Measurements from ENCODE around the gene DCT. TPM values are rescaled to one million over a fixed set of nuclear protein-coding genes. Genes with fewer than 3 reads are reported as not detected.

DCT gene
- total and polyA plus RNA-seq, 7 donors = 0.04 to 1.4 (median 0.50) TPM; not detected in 1

DNA sequence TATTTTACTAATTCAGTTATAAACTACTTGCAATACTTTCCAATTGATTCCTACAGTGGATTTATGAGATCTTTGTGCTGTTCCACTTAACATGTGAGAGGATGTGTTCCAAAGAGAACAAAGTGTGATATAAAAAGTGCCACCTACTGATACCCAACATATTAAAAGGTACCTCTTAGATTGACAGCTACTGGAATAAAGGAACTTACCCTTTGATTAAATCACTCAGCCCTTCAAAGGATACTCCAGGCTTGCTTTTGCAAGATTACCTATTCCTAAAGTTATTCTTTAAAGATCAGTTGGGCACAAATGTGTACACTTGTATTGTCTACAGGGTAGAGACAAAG, 65.9 kb downstream of the DCT start:
- H3K4me3 ChIP-seq = no peak overlapping the region
- H3K36me3 ChIP-seq = no peaks in the 10 kb centered on the region
- intact Hi-C loops (cut with DNase I) = no loop called here
- H3K27me3 ChIP-seq = no peaks in the 10 kb centered on the region
- no peaks in the 10 kb centered on the region for H3K9me3 ChIP-seq
- no peak overlapping the region for H3K27ac ChIP-seq
- DNase-seq = no peak
- TF ChIP-seq, protein P1, sequence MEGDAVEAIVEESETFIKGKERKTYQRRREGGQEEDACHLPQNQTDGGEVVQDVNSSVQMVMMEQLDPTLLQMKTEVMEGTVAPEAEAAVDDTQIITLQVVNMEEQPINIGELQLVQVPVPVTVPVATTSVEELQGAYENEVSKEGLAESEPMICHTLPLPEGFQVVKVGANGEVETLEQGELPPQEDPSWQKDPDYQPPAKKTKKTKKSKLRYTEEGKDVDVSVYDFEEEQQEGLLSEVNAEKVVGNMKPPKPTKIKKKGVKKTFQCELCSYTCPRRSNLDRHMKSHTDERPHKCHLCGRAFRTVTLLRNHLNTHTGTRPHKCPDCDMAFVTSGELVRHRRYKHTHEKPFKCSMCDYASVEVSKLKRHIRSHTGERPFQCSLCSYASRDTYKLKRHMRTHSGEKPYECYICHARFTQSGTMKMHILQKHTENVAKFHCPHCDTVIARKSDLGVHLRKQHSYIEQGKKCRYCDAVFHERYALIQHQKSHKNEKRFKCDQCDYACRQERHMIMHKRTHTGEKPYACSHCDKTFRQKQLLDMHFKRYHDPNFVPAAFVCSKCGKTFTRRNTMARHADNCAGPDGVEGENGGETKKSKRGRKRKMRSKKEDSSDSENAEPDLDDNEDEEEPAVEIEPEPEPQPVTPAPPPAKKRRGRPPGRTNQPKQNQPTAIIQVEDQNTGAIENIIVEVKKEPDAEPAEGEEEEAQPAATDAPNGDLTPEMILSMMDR (IDR thresholded peaks at IDR 0.05) = no peak
- TF ChIP-seq POLR2AphosphoS5 (IDR thresholded peaks at IDR 0.05) (no peak), EP300 (IDR thresholded peaks at IDR 0.05) (no peak), POLR2A (IDR thresholded peaks at IDR 0.05) (no peak)
- peaks cover 0 to 31% (median 26%) of the 10 kb centered on the region in 4 donors for H3K4me1 ChIP-seq

DNA sequence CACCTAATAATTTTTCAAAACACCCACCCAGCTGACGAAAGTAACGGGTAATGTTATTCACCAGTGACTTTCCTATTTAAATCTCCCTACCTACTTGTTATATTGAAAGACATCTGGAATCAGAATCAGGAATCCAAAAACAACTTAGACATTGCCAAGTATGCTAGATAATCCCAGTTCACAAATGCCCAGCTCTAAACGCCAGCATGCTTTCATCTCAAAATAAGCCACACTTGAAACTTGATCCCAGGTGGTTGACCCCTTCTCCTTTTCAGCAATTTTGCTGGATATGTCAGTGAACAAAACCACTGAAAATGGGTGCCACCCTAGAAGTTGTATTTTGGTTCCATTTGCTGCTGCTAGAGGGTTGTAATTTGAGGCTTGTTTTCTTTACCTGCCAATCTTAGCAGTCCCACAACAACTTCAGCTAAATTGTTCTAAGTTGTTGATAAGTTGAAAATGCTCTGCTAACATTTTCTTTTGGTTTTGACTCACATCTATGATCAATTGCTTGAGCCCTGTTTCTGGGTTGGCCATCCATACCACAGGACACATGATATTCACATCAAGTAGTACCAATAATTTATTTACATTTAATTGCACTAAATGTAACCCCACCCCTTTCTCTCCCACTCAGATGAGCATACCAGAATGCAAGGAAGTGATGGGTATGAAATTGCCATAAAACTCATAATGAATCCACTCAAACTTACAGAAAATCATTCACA, 66.4 kb downstream of the DCT start:
- Histone ChIP-seq H3K36me3 (no peaks in the 10 kb centered on the region), H3K4me3 (no peak overlapping the region), H3K27me3 (no peaks in the 10 kb centered on the region), H3K27ac (no peak overlapping the region), H3K4me1 (peaks cover 0 to 36% (median 32%) of the 10 kb centered on the region in 4 donors), H3K9me3 (no peaks in the 10 kb centered on the region)
- 52 to 70% methylated on average over 3 of the region's 3 CpGs for WGBS, 2 donors
- intact Hi-C loops (cut with DNase I) = no loop called here
- no peak for DNase-seq
- TF ChIP-seq EP300 (IDR thresholded peaks at IDR 0.05) = no peak
- TF ChIP-seq, protein P1 (IDR thresholded peaks at IDR 0.05) = no peak
- TF ChIP-seq POLR2A (IDR thresholded peaks at IDR 0.05) = no peak

DNA sequence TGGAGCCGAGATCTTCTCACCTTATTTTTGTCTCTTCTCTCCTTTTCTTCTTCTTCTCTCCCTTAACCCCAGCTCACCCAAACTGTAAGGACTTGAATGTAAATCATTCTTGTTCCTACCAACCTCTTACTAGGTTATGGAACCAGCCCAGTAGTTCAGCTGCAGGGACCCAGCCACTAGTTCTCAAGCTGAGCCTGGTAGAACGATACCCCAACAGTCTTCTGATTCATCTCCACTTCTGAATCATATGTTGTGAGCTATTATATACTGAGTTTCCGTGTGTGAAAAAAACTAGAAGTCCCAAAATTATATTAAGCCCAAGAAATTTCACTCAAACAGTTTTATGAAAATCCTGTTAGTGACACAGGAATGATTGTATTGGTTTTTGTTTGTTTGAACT, 67.7 kb downstream of the DCT start:
- TF ChIP-seq, protein P1 (IDR thresholded peaks at IDR 0.05) = no peak
- TF ChIP-seq EP300 (IDR thresholded peaks at IDR 0.05) (no peak), POLR2AphosphoS5 (IDR thresholded peaks at IDR 0.05) (no peak), POLR2A (IDR thresholded peaks at IDR 0.05) (no peak)
- Histone ChIP-seq H3K36me3 (no peaks in the 10 kb centered on the region), H3K27me3 (no peaks in the 10 kb centered on the region), H3K9me3 (no peaks in the 10 kb centered on the region), H3K4me1 (peaks cover 0 to 48% (median 37%) of the 10 kb centered on the region in 4 donors), H3K4me3 (no peak overlapping the region), H3K27ac (no peak overlapping the region)
- WGBS, 2 donors = 60 to 74% methylated on average over 3 of the region's 3 CpGs
- DNase-seq = no peak
- intact Hi-C loops (cut with DNase I) = no loop called here

DNA sequence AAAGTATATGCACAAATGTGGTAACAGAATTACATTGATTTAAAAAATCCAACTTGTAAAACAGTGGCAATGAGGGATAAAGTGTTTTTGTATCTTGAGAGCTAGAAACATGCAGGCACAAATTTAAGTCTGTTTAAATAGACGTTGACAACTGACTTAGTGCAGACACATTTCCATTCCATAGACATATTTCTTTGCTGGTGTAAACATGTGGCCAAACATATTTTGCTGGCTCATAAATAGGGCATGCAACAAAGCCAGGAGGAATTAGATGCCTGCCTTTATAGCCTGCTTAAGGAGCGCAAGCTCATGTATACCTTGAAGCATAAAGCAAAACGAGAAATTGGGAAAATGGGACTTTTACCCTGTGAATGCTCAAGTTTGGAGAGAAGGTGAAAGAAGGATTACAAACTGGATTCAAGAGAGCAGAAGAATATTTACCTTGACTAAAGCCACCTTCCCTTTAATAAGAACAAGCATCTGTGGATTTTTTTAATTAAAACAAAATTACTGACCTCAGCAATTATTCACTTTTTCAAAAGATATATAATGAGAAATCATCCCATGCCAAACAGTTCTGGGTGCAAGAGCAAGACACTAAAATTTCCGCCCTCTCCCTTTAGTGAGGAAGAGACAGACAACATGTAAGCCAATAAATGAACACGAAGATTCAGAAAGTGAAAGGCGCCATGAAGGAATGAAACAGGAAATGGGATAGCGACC, 71.0 kb downstream of the DCT start:
- WGBS, 2 donors = 81 to 85% methylated on average over 7 of the region's 7 CpGs
- Histone ChIP-seq H3K4me1 (peaks cover 0 to 20% (median 13%) of the 10 kb centered on the region in 4 donors), H3K27ac (no peak overlapping the region), H3K9me3 (no peaks in the 10 kb centered on the region), H3K36me3 (no peaks in the 10 kb centered on the region), H3K4me3 (no peak overlapping the region), H3K27me3 (no peaks in the 10 kb centered on the region)
- intact Hi-C loops (cut with DNase I) = no loop called here
- no peak for DNase-seq
- TF ChIP-seq, protein P1 (IDR thresholded peaks at IDR 0.05) = no peak
- TF ChIP-seq POLR2AphosphoS5 (IDR thresholded peaks at IDR 0.05) = peak in 2 of 4 donors; percentile 72 to 82
- no peak for TF ChIP-seq POLR2A (IDR thresholded peaks at IDR 0.05)
- peak in 1 of 4 donors; percentile 9 for TF ChIP-seq EP300 (IDR thresholded peaks at IDR 0.05)

All from sigmoid colon (tissue), 7 donors.